ENCODE data around the gene TYW3.

DNA sequence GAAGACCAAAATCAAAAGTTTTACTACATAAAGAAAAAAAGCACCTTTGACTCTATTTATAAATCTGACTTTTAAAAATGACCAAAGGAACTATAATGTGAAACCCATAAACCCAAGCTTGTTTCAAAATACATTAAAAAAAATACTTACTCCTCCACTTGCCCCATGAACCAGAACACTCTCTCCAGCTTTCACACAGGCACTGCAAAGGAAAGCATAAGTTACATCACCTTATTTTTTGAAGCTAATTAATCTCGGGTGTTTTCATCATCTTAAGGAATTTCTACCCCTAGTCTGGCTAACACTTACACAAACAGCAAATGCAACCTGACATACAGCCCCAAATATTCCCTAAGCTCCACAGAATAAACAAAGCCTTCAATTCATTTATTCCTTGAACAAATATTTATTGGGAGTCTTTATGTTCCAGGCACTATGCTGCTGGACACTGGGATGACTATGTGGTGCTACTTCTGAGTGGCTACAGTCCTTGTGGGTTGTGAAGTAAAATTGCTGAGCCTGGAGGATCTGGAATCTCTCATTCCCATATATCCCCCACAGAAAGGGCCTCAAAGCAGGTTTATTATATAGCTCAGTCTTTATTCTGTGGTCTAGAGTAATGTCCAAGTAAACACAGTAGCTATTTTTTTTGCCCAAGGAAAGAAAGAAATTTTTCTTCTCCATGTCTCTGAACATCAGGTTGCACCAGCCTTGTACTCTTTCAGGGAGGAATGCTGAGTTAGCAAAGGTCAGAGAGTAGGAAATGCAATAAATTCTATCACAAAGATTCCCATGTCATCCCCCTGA, 18.3 kb upstream of the TYW3 start:
- no peak for TF ChIP-seq POLR2AphosphoS5 (IDR thresholded peaks at IDR 0.05; ENCODE audit: borderline replicate concordance, low read depth, low read length)
- no peak for TF ChIP-seq EZH2 (IDR thresholded peaks at IDR 0.05)
- no peak for TF ChIP-seq FOXP2 (optimal IDR thresholded peaks at IDR 0.05; ENCODE audit: control extremely low read depth, extremely low read length, insufficient read depth)

All from SK-N-MC (cell line).